ENCODE measurements around the gene ZNF784. TPM values are rescaled to one million over a fixed set of nuclear protein-coding genes. Genes with fewer than 3 reads are reported as not detected.

ZNF784 gene
- total and polyA plus RNA-seq, 2 of the 4 experiments (the other 2 are of a cell fraction) = 2.5 to 3.7 TPM

DNA sequence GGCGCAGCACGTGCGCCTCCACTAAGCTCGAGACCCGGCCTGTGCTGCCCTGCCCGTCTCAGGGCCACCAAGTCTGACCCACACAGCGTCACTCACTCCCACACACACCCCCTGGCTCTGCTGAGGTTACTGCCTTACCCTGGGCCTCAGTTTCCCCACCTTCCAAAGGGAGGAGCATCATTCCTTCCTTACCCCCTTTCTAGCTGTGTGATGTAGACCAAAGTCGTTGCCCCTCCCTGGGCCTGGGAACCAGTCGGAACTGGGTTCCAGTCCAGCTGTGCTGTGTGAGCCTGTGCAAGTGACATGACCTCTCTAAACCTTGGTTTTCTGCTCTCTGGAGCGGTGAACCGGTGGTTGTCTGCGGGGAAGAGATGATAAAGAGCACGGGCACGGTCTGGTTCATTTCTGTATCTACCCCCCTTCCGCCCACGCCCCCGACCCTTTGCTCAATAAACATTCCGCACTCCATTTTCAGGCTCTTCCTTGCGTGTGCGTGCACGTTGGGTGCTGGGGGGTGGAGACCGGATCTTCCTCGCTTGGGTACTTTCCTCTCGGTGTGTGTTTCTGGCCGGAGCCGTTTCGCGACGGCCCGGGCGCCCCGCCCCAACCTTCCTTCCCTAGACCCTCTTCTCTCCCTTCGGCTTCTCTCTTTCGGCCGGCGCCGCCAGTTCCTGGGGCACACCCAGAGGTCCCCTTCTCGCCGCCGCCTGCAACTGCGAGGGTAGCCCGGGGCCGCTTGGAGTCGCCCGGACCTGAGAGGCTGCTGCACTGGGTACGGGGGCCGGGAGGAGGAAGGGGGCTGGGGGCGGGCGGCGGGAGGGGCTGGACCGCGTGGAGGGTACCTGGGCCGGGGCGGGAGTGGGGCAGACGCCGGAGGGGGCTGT, 18.9 kb upstream of the ZNF784 start, which contains the start of gene ZNF581 (continued):
- TF ChIP-seq CEBPB (IDR thresholded peaks at IDR 0.05; ENCODE audit: low read depth, low read length) = peak; percentile 25; the same call in 1 of the 2 replicates
- 0 out of 2 replicates have a peak, but pooled peaks have one; percentile 64 for TF ChIP-seq CHD1 (IDR thresholded peaks at IDR 0.05; ENCODE audit: low read depth, low read length)

DNA sequence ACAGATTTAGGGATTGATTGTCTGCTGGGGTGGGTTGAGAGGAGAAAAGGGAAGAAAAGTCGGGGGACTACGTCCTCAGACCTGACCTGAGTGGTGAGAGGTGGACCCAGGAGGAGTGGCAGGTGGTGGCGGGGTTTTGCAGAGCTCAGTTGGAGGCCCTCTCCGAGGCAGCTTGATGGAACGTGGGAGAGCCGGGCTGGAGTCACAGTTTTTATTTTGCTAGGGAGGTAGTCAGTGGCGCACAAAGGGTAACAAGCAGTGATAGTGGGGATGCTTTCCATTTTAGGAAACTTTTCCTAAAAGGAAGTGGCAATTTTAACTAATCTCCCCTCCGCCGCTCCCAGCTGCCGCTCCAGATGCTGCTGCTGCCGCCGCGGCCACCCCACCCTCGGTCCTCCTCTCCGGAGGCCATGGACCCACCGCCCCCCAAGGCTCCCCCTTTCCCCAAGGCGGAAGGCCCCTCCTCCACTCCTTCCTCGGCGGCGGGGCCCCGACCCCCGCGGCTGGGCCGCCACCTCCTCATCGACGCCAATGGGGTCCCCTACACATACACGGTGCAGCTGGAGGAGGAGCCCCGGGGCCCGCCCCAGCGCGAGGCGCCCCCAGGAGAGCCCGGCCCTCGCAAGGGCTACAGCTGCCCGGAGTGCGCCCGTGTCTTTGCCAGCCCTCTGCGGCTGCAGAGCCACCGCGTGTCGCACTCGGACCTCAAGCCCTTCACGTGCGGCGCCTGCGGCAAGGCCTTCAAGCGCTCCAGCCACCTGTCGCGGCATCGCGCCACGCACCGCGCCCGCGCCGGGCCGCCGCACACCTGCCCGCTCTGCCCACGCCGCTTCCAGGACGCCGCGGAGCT, 18.0 kb upstream of the ZNF784 start:
- peak overlapping the region; percentile 93 for H3K4me2 ChIP-seq (ENCODE audit: low read depth, low read length)
- peak overlapping the region; percentile 76 for H3K27ac ChIP-seq (ENCODE audit: insufficient read depth, low read length)
- peaks cover 12% of the 10 kb centered on the region for H3K4me1 ChIP-seq (ENCODE audit: control insufficient read depth, insufficient read depth, low read length)
- BruUV-seq (replicated peaks) = no TSS peak
- peak overlapping the region; percentile 93 for H2AK5ac ChIP-seq (ENCODE audit: low read depth, low read length)
- in situ Hi-C loops (cut with MboI; ENCODE audit: low sequenced_read_pairs) = loop anchor here (25.0 kb wide), 2 partner anchors 355 to 530 kb away; partner anchors contain the start of genes BRSK1, HSPBP1 and PPP1R12C
- dilution Hi-C loops (cut with HindIII; ENCODE audit: low sequenced_read_pairs, unreplicated experiment) = no loop called here
- no peak for ATAC-seq (ENCODE audit: low read depth)
- TF ChIP-seq POLR2A (IDR thresholded peaks at IDR 0.05; ENCODE audit: low read depth, low read length) = no peak
- TF ChIP-seq SMC3 (IDR thresholded peaks at IDR 0.05; ENCODE audit: low read depth, low read length) = no peak
- TF ChIP-seq MAZ (IDR thresholded peaks at IDR 0.05; ENCODE audit: borderline replicate concordance, low read depth, low read length) = 0 out of 2 replicates have a peak, but pooled peaks have one; percentile 11
- 0 out of 2 replicates have a peak, but pooled peaks have one; percentile 13 for TF ChIP-seq BHLHE40 (IDR thresholded peaks at IDR 0.05; ENCODE audit: low read depth, low read length)
- H2AFZ ChIP-seq (replicated peaks; ENCODE audit: low read length, poor library complexity) = peak overlapping the region; percentile 85
- H3K14ac ChIP-seq (replicated peaks; ENCODE audit: low read depth, low read length) = peak overlapping the region; percentile 98
- no peaks in the 10 kb centered on the region for H4K20me1 ChIP-seq (ENCODE audit: insufficient read depth, low read length)
- peak overlapping the region; percentile 81 for H3K9ac ChIP-seq (ENCODE audit: low read depth, low read length)
- DNase-seq = no peak
- no peak overlapping the region for H2BK20ac ChIP-seq (ENCODE audit: low read depth, low read length)
- H2BK5ac ChIP-seq (ENCODE audit: low read depth, low read length, poor library complexity, severe bottlenecking) = peak overlapping the region; percentile 75
- ChIA-PET POLR2A (ENCODE audit: unreplicated experiment) (no interaction called here), CTCF (interaction anchor here (0.8 kb wide), 1 partner anchor 38 kb away, joined by 4 read pairs; no protein-coding TSS in a partner anchor)
- no peaks in the 10 kb centered on the region for H3K27me3 ChIP-seq (ENCODE audit: control insufficient read depth, insufficient read depth, low read length)
- peak overlapping the region; percentile 96 for H3K23ac ChIP-seq (ENCODE audit: low read depth, low read length)
- H3K4me3 ChIP-seq (ENCODE audit: insufficient read depth, low read depth, low read length) = peak overlapping the region; percentile 74
- H3K9me3 ChIP-seq (ENCODE audit: control insufficient read depth, insufficient read depth, low read length) = no peaks in the 10 kb centered on the region
- 15% methylated on average over 24 of the region's 65 CpGs; no CpG with 5 or more reads in 1 of the 2 experiments for WGBS, 2 experiments (ENCODE audit: extremely low coverage in 2 of 2, insufficient read length in 1 of 2)
- H4K5ac ChIP-seq (ENCODE audit: low read depth, low read length) = peak overlapping the region; percentile 68
- peak overlapping the region; percentile 86 for H2AK9ac ChIP-seq (replicated peaks; ENCODE audit: low read depth, low read length, poor library complexity)
- peaks cover 16% of the 10 kb centered on the region for H3K36me3 ChIP-seq (ENCODE audit: control insufficient read depth, insufficient read depth, low read length)
- peaks cover 25 to 81% of the 10 kb centered on the region in 2 experiments for H3K79me1 ChIP-seq (ENCODE audit: low read depth in 1 of 2, low read length in 2 of 2)
- no peak overlapping the region for H3K18ac ChIP-seq (ENCODE audit: low read depth, low read length)
- intact Hi-C loops (cut with micrococcal nuclease) = no loop called here
- peak overlapping the region; percentile 89 to 96 for H4K8ac ChIP-seq (ENCODE audit: low read depth in 2 of 2, low read length in 2 of 2)
- H3K4ac ChIP-seq (ENCODE audit: low read depth, low read length) = peak overlapping the region; percentile 89
- H2BK120ac ChIP-seq (ENCODE audit: low read depth, low read length) = no peak overlapping the region
- H3K56ac ChIP-seq (ENCODE audit: extremely low read depth, insufficient read depth, low read length) = peak overlapping the region; percentile 8
- H4K91ac ChIP-seq (ENCODE audit: insufficient read depth, low read depth, low read length) = peak overlapping the region; percentile 60
- no peak overlapping the region for H2BK15ac ChIP-seq (ENCODE audit: low read depth, low read length)
- peaks cover 3% of the 10 kb centered on the region; the same call in 1 of the 2 replicates for H3K9me1 ChIP-seq (ENCODE audit: insufficient read depth, low read length)

All from IMR-90 (cell line).